Measurements from ENCODE around the gene CORO6.

Gene CORO6

DNA sequence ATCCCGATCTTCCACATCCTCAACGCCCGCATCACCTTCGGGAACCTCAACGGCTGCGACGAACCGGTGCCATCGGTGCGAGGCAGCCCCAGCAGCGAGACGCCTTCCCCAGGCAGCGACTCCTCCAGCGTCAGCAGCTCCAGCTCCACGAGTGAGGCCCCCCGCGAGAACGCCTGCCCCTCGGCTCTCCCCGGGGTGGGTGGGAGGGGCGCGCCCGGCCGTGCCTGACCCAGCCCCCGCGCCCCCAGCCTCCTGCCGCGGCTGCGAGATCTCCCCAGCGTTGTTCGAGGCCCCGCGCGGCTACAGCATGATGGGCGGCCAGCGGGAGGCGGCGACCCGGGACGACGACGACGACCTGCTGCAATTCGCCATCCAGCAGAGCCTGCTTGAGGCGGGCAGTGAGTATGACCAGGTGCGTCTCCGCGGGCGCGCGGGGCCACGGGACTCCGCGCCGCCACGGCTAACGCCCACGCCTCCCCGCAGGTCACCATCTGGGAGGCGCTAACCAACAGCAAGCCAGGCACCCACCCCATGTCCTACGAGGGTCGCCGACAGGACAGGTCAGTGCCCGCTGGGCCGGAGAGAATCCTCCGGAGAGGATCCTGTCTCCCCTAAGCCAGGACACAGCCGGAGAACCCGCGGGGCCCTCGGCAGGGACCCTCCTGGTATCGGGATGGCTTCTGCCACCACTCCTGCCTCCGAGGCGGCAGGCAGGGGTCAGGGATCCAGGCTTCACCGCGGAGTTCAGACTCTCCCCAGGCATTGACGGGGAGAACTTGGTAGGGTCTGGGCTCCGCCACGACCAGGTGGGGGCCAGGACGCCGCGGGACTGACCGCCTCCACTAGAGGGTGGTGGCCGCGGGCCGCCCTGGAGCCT is 10.1 kb downstream of the CORO6 start:
- DNase-seq: no peak

DNA sequence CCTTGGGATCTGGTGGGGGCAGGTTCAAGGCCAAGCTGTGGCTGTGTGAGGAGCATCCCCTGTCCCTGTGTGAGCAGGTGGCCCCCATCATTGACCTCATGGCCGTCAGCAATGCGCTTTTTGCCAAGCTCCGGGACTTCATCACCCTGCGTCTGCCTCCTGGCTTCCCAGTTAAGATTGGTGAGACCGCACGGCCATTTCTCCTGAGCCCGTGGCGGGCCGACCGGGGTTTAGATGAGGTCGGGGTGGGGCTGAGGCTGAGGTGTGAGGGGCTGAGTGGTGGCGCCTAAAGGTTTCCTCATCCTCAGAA is 10.7 kb downstream of the CORO6 start:
- no peak for DNase-seq

DNA sequence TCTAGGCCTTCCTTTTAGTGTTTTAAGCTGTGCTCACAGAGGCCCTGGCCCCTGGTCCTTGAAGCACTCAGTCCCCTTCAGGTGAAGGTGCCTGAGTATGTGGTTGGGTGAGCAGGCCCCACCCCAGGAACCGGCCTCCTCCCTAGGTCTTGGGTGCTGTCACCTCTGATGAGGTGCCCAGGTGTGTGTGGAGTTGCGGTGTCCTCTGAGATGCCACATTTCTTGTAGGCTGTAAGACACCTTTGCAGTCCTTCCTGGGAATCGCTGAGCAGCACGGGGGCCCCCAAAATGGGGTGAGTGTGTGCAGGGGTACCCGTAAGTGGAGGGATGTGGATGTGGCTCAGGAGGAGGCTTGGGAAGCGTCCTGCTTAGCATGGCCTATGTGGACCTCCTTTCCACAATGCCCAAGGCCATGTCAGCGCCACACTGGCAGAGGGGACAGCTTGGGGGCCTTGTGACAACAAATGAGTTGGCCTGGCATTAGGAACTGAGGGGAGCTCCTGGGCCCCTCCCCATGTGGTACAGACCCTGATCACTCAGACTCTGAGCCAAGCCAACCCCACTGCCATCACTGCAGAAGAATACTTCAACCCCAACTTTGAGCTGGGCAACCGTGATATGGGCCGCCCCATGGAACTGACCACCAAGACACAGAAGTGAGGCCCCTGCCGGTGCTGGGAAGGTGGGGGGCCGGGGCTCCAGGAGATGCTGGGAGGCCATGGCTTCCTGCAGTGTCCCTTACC is 11.2 kb downstream of the CORO6 start:
- DNase-seq: no peak

DNA sequence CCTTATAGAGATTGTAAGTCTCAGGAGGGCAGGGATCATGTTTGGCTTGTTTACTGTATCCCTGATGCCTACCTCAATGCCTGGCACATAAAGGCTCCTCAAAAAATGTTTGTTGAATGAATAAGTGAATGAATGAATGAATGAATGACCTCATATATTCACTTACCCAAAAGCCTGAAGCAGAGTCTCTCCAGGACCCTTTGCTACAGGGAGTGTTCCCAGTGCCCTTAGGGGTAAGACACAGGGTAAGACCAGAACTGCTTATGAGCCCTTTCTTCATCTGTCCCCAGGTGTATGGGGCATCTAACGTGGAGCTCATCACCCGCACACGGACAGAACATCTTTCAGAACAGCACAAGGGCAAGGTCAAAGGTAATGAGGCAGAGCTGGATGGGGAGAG is 12.3 kb downstream of the CORO6 start:
- DNase-seq: no peak

DNA sequence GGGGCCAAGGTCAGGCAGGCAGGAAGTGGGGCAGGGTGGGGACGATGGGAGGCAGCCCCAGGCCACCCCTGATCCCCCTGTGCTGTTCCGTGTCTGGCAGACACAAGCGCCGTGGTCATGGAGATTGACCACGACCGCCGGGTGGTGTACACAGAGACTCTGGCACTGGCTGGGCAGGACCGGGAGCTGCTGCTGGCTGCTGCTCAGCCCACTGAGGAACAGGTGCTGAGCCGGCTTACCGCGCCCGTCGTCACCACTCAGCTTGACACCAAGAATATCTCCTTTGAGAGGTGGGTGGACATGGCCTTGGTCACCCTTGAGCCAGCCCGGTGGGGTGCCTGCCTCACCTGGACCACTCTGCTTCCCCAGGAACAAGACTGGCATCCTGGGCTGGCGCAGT is 13.7 kb downstream of the CORO6 start:
- no peak for DNase-seq

DNA sequence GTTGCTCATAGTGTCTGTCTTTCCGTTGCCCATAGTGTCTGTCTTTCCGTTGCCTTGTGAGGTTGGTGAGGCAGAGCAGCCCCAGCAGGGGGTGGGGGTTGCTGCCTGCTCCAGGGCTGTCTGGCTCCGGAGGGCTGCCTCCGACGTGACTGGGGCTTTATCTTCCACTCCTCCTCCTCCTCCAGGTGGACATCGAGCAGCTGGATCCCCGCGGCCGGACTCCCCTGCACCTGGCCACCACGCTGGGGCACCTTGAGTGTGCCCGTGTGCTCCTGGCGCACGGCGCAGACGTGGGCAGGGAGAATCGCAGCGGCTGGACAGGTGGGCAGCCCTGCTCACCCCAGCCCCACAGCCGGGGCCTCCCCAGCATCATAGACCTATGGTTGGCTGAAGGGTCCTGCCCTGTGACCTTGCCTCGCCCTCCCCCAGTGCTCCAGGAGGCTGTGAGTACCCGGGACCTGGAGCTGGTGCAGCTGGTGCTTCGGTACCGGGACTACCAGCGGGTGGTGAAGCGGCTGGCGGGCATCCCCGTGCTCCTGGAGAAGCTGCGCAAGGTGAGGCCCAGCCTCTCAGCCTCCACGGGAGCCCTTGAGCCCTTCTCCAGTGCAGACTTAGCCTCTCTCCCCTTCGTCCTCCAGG is 15.0 kb downstream of the CORO6 start:
- DNase-seq: no peak

DNA sequence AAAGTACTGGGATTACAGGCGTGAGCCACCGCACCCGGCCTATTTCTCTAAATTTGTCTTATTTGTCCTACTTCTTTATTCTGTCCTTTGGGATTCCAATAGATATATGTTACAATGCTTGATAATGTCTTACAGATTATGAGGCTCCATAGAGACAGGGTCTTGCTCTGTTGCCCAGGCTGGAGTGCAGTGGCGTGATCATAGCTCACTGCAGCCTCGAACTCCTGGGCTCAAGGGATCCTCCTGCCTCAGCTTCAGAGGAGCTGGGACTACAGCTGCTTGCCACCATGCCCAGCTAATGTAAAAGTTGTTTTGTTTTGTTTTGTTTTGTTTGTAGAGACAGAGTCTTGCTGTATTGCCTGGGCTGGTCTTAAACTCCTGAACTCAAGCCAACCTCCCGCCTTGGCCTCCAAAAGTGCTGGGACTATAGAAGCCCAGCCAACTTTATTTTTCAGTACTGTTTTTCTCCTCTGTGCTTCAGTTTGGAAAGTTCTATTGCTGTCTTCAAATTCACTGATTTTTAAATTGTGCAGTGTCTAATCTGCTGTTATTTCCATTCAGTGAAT is 19.5 kb downstream of the CORO6 start:
- DNase-seq: no peak

DNA sequence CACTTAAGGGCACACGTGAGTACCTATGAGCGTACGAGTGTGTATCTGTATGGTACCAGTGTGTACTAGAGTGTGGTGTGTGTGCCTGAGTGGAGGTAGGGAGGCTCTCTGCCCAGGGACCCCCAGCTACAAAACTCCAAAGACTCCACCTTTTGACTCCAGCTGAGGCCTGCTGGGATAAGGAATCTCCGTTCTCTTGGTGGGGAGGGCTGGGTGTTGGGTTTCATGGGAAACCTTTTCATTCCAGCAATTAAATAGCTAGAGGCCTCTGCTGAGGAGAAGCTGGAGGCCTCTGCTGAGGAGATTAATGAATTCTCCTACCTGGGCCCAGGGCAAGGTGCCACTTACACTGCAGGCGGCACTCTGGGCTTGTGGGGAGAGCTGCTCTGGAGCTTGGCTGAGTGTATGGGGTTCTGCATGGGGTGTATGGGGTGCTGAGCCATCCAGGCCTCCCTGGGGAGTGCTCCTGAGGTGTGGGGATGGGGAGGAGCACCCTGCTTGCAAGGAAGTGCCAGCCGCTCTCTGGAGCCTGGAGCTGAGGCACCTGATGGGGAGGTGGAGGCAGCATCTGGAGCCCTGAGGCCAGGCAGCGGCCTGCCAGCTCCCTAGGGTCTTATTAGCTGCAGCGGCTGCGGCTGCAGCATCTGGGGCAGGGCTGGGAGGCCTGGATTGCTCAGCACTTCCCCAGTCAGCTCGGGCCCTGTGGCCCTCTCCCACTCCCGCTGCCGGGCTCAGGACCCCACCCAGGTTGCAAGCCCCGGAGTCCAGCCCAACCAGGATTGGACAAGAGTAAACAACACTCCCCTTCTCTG is 25.1 kb downstream of the CORO6 start:
- no peak for DNase-seq

DNA sequence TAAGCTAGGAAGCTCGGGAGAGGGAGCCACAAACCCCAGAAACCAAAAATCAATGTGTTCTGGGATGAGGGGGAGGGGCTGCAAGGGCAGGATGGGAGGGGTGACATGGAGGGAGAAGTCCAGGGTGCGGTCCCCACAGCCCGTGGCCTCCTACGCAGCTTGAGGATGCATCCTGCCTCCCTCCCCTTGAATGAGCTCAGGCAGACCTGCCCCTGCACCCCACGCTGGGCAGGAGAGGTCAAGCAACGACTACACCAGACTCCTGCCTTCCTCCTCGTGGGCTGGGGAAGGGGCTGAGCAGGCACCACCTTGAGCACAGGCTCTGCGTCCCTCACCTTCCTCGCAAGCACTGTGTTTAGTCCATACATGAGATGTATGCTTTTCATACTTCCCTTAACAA is 25.9 kb downstream of the CORO6 start:
- DNase-seq: no peak

DNA sequence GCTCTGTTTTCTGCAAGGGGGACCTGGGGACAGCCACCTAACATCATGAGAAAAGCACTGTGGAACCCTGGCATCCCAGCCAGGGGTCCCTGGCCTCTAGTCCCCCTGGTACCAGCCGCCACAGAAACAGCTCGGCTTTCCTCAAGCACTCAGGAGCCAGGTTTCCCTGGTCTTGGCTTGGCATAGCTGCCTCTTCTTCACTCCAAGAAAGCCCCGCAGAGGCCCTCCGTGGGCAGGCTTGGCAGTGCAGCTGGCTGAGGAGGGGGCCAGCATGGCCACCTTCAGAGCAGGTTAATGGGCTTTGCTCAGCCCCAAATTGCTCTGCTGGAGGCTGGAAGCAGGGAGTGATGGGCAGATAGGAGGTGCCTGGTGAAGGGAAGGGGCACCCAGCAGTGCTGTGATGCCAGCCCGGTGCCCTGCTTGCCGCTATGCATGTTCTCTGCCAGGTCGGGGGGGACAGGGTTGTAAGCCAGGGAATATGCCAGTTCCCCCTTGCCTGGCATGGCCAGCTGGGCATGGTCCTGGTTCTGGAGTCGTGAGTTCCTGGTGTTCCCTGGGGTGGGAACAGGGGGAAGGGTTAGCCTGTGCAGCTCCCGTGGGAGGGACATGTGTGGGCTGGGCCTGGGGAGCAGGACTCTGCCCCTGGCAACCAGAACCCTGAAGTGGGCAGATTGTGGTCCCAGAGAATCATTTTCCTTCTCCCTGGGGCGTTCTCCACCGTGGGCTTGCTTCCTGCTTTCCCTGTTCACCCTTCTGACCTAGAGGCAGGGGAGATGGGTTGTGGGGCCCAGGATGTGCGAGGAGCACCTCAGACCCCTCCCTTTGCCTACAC is 26.6 kb downstream of the CORO6 start:
- DNase-seq: no peak

DNA sequence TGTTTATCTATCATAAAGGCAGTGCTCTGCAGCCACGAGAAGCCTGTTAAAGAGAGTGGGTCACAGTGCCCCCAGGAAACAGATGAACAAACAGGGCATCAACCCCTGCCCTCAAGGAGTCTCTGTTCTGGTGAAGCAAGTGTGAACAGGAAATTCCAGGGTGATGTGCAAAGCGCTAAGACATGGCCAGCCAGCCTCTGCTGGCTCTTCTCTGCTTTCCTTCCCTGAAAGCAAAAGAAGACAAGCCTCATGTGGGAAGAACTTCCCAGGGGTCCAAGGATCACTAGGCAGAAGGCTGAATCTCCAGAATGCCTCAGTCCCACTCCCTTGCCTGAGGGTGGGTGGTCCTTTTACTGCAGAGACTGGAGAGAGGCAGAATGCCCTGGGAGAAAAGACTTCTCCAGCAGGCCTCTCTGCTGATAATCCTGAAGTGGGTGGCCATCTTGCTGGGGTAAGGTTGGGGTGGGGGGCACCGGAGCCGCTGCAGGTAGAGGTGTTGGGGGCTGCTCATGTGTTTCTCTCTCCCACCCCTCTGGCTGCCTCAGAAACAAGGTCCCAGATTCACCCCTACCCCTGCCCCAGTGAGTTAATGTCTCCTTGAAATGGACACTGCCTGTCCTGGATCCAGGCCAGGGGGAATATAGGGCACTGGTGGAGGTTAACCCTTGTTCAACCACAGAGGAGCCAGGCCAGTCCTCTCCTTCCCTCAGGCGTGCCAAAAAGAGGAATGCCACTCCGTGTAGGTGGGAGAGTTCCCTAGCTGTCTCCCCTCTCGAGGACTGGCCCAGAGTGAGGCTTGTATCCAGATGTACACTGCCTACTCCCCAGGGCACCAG is 27.4 kb downstream of the CORO6 start:
- no peak for DNase-seq

DNA sequence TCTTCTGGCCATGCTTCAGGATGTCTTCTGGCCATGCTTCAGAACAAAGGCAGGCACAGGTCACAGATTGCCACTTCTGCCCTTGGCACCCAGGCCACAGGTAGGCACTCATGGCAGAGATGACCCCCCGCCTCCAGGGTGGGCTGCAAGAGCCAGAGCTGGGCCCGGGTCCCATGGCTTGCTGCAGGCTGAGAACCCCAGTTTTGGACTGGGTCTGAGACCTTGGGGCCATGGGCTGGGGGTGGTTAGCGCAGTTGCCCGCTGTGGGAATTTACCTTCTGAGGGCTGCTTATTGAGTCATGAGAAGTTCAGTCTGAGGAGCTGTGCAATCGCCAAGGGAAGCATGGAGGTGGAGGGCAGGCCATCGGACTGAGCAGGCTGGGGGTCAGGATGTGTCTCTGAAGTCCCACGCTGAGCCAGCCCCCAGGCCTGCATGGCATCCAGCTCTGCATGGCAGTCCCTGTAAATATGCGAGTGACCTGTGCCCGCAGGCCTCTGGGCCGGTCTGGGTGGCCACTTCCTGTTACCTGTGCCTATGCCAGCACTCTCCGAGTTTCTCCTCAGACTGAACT is 28.1 kb downstream of the CORO6 start:
- no peak for DNase-seq

DNA sequence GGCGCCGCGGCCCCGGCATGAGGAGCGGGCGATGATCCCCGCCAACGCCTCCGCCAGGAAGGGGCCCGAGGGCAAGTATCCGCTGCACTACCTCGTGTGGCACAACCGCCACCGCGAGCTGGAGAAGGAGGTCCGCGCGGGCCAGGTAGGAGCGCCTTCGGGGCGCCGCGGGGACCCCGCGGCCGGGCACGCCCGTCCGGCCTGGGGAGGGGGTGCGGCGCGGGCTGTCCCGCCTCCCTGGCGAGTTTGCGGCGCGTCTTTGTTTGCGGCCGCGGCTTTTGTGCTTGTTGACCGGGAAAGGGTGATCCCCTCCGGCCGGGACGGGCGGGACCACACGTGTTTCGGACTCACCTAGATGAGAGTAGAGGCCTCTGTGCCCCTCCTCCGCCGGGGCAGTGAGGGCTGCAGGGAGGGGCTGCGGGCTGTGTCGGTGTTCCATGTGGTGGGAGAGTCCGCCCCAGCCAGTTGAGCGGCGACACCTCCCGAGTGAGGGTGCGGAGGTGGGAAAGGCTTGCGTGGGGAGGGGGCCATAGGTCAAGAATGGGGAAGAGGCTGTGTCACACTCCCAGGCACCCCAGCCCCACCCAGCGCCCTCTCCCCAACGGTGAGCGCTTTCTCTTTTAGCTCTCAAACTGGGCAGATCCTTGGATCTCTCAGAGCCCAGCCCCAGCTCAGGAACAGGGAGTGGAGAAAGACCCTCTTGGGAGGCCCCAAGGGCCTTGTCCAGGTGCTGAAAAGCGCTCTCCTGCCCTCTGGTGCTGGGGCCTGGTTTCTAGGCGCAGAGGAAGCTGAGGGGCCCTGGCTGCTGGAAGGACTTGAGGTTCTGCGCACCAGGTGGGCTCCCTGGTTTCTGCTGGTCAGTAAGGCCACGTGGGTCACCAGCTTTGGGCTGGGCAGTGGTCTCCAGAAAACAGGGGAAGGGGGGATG is 28.9 kb downstream of the CORO6 start:
- no peak for DNase-seq

DNA sequence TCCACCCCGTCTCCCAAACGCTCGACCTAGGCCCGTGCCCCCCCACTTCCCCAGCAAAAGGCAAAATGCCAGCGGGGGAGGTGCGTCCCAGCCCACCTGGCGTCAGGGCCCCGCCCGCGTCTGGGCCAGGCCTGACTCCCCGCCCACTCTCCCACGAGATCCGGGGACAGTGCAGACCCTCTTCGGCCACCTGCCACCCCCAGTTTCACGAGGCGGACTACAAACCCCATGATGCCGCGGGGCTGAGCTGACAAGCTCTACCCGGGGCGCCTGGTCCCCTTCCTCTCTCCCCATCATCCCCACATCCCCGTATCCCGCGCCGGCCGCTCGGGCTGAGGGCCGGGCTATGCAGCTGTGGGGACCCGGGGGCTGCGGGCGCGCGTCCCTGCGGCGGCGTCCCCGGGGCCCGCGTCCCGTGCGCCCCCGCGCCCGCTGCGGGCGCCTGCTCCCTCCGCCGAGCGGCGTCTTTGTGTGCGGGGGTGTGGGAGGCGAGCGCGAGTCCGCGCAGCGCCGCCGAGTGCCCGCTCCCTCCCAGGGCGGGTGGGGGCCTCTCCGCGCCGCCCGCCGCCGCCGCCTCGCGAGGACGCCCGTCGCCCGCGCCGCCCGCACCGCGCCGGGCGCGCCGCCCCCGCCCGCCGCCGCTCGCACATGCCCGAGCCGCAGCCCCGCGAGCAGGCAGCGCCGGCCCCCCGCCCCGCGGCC is 29.7 kb downstream of the CORO6 start, which contains the start of gene ANKRD13B:
Gene ANKRD13B, plus strand, starts transcription at position 283 of the 702 bp plus-strand sequence. CDS start 490 bp downstream, outside the sequence.
- peak; percentile 85 for DNase-seq

DNA sequence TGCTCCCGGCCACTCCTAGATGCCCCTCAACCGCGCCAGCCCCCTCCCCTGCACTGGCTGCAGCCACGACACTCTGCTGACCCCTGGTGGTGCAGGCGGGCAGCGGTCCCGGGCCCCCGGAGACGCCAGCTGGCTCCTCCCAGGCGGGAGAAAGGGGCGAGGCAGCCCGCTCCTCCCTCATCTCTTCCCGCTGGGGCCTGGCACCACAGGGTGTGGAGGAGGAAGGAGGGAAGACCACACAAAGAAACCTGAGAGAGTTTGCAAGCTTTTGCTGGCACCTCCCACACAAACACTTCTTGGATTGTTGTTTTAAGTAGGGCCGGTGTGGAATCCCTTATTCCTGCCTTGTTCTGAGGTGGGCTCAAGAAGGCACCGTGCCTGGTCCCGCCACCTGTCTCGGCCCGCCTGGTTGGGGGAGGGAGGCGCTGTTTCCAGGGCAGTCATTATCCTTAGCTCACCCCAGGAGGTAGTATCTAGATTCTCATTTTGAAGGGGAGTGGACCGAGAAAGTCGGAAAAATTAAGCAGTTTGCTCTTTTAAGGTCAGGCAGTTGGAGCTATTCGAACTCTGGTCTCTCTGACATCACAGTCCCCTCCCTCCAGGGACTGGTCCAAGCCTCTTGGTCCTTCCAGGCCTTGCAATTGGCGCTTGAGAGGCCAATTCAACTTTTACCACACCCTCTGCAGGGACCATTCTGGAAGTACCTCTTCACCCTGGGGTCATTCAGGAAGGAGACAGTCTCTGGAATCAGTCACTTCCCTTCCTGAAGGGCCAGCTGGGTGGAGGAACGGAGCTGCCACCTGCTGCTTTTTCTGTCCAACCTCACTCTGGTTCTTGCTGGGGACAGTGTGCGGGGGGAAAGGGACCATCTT is 30.7 kb downstream of the CORO6 start:
- DNase-seq: peak; percentile 94

DNA sequence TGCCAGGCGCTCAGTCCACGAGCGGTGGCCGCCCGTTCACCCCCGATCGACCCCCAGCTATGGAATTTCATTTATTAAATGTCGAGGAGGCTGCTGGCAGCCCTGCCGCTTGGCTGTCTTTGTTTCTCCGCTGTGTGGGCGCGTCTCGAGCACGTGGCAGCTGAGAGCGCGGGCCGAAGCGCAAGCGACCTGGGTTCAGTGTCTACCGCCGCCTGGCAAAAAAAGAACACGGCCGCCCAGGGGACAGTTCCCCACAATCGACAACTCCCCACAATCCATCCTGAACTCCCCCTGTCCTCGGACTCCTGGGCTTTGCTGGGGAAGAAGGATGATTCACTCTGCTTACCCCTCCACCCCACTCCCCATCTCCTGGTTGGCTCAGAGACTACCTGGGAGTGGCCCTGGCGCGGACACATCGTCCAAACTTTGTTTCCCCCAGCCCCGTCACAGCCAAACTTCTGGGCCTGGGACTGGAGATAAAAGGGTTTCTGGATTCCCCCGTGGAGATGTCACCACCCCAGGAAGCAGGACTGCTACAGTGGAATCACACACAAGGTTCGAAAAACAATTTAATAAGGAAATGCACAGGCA is 31.5 kb downstream of the CORO6 start:
- peak; percentile 81 for DNase-seq
